Activated CD4-positive, alpha-beta T cell treated with anti-CD3 and anti-CD28 coated beads, Interleukin-2, amount 50 U/mL, for 48 hours (primary cell): Measurements from ENCODE around the gene PRKCZ.

Experiments used
- DNase-seq, 2 experiments: peaks; one replicate each; pipeline ENCODE4 v3.0.0-alpha.2; 2020

PRKCZ gene

DNA sequence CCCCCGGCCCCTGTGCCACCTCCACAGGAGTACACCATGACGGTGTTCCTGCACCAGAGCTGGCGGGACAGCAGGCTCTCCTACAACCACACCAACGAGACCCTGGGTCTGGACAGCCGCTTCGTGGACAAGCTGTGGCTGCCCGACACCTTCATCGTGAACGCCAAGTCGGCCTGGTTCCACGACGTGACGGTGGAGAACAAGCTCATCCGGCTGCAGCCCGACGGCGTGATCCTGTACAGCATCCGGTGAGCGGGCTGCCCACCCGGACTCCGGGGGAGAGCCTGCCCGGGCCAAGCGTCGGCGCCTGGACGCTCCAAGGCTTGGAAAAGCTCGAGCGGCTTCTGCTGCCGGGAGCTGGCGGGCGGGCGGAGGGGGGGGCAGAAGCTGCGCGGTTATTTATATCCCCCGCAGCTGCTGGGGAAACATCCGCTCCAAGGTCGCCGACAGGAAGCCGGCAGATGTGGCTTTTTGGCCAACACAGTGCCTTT is 24.7 kb upstream of the PRKCZ start:
- DNase-seq: no peak

DNA sequence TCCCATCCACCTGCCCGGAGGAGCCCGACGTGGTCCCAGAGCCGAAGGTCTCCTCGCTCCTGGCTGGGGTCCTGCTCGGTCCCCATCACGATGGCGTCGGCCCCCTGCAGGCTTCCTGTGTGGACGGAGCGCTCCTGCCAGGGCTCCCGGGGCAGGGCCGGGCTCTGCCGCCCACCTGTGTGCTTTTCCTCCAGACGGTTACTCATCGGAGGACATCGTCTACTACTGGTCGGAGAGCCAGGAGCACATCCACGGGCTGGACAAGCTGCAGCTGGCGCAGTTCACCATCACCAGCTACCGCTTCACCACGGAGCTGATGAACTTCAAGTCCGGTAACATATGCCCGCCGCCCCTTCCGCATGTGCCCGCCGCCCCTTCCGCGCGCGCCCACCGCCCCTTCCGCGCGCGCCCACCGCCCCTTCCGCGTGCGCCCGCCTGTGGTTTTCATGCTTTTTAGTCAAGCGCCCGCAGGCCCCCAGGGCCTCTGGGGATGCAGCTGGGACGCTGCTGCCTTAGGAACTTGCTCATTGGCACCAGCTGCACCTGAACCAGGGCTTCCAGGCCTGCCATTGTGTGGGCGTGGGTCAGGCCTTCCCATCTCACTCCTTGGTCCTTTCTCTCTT is 22.1 kb upstream of the PRKCZ start:
- no peak for DNase-seq

DNA sequence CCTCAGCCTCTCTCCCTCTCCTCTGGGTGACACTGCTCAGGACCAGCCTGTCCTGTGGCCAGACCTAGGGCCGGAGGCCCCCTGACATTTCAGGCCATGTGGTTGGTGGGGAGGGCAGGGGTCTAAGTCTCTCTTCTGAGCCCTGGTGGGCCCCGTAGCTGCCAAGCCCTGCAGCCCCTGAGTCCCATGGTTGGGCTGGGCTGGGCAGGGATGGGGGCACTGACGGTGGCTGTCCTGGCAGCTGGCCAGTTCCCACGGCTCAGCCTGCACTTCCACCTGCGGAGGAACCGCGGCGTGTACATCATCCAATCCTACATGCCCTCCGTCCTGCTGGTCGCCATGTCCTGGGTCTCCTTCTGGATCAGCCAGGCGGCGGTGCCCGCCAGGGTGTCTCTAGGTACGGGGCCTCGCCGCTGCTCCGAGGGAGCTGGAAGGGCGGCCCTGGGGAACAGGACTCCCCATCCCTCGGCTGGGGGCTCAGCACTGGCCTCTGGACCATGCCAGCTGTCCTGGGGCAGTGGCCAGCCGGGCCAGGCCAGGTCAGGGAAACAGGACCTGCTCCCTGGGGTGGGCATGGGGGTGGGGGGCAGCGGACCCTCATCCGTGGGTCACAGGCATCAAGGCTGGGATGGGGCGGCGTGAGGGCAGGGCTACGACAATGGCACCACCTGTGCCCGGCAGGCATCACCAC is 21.2 kb upstream of the PRKCZ start:
- DNase-seq: no peak

DNA sequence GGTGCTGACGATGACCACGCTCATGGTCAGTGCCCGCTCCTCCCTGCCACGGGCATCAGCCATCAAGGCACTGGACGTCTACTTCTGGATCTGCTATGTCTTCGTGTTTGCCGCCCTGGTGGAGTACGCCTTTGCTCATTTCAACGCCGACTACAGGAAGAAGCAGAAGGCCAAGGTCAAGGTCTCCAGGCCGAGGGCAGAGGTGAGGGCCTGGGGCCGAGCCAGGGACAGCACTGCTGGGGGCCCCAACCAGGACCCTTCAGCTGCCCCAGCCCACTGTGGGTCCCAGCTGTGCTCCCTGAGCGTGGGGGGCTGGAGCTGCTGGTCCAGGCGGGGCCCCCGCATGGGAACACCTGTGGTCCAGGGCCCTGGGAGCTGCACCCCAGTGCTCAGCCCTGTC is 20.6 kb upstream of the PRKCZ start:
- DNase-seq: no peak

DNA sequence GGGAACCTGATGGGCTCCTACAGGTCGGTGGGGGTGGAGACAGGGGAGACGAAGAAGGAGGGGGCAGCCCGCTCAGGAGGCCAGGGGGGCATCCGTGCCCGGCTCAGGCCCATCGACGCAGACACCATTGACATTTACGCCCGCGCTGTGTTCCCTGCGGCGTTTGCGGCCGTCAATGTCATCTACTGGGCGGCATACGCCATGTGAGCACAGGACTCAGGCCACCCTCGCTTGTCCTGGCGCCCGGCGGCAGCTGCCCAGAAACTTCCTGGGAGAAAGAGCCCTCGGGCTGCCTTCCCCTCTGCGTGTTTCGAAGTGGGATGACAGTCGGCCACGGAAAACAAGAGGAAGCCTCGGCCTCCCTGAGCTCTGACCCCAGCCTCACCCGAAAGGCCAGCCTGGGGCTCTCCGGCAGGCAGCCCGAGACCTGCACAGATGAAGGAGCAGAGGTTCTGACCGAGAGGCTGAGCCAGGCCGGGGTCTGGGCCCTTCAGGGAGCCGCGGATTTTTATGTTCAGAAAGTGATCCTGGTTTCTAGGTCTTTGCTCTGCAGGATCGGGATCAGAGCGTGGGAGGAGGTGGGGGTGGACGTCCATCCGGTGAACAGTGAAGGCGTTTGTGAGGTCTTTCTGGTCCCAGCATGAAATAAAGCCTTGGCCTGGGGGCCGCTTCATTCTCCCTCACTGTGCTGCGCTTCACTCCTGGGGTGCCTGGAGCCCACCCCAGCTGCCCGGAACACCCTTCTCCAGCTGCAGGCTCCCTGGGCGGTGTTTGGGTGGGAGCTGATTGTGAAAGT is 19.9 kb upstream of the PRKCZ start:
- DNase-seq: no peak

DNA sequence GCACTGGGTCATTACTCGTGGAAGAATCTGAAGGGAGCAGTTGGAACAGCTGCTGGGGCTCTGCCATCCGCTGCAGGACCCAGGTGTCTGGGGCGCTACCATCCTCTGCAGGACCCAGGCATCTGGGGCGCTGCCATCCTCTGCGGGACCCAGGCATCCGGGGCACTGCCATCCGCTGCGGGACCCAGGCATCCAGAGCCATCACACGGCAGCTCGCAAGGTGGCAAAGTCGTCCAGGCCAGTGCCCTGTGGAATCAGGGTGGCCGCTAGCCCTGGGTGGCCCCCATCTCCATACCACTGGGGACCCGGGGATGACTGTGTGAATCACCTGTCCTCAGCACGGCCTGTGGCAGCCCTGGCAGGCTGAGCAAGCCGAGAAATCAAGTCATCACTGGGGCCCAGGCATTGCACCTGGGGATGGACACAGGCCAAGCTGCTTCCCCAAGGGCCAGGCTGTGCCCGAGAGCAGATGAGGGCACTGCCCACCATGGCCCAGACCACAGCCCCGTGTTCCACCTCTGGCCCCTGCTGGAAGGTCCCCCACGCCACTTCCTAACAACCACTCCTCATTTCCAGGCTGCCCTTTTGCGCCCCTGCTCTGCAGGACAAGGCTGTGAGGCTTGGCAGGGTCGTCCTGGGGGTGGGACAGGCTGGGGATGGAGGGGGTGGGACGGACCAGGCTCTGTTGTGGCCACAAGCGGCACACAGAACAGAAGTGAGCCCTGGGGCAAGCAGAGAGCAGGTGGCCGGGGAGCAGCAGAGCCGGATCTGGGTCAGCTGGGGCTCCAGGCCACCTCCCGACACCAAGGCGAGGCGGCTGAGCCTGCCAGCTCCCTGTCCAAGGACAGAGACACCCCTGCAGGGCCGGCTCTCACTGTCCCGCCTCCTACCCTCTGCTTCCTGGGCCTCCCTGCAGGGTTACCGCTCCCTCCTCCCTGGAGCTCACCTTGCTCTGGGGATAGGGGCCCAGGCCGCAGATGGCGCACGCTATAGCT is 18.4 kb upstream of the PRKCZ start:
- no peak for DNase-seq

DNA sequence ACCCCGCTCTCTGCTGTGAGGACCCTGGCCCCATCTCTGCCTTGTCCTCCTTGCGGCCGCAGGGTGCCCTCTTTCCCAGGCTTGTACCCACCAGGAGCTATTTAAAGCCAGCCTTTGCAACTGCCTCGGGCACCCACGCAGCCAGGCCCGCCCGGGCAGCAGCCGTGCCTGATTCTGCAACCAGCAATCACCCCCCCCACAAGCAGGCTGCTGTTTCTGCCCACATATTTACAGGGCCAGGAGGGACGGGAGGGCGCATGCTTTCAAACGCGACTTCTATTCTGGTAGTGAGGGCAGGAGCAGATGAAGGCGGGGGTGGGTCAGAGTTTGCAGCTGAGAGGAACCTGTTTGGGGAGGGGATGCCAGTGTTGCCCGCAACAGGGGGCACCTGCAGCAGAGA is 17.5 kb upstream of the PRKCZ start:
- no peak for DNase-seq

DNA sequence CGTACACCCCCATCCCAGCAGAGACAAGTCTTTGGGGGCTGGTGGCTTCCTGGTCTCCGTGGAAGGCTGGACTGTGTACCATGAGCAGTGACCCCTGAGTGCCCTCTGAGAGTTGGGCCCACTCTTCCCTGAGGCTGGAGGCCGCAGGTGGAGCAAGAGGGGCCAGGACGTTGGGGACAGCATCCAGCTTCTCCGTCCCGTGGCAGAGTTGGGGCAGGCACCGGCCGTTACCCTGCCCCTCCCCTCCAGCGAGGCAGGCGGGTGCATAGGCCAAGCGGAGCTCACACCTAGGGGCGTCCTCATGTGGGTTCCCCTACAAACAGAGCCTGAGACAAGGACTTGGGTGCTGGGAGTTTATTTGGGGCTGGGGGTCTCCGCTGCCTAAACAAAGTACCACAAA is 17.0 kb upstream of the PRKCZ start:
- DNase-seq: no peak

DNA sequence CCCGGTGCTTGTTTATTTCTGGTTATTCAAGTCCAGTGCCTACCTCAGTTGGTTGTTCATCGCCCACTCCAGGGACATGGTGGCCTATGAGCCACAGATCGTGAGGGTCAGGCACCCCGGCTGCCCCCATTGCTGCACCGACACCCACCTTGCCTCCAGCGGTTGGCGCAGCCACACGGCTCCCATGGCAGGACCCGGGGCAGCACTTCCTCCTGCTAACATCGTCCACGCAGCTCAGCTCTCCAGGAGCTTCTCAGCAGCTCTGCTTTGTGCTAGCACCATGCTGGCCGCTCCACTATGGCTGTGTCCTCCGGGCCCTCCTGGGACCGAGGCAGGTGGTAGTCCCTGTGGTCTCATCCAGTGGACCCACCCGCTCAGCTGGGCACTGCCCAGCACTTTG is 13.9 kb upstream of the PRKCZ start:
- DNase-seq: no peak

DNA sequence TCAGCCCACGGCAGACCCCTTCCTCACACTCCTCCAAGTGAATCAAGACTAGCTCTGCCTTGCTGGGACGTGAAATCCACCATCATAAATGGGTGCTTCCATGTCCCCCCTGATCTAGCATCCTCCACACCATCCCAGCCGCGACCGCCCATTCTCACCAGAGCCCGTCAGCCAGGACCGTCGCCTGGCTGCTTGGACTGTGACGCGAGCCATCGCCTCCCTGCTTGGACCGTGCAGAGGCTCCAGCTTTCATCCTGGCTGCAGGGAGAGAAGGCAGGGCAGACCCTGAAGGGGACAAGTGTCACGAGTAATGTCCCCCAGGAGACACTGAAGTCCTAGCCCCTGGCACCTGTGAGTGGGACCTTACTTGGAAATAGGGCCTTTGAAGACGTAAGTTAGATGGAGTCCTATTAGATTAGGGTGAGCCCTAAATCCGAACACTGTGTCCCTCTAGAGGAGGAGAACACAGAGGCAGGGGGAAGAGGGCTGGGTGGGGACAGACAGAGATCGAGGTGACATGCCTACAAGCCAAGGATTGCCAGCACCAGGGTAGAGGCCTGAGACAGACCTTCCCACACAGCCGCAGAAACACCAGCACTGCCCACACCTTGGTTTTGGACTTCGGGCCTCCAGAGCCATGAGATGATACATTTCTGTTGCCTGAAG is 12.8 kb upstream of the PRKCZ start:
- no peak for DNase-seq

DNA sequence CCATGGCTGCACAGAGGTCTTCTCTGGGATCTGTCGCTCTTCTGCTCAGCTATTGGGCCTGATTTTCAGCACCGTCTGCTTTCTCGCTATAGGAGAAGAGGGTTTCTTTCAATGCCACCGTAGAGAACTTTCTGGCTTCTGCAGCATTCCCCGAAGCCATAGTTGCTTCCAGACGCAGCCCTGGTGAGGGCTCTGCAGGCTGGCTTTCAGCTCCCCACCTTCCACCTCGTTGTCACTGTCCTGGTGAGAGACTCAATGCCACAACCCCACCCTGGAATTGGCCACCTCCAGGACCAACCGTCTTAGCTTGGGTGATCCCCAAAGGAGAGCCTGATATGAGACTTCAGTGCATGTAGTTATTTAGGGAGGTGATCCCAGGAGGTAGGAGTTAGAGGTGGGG is 12.0 kb upstream of the PRKCZ start:
- no peak for DNase-seq

DNA sequence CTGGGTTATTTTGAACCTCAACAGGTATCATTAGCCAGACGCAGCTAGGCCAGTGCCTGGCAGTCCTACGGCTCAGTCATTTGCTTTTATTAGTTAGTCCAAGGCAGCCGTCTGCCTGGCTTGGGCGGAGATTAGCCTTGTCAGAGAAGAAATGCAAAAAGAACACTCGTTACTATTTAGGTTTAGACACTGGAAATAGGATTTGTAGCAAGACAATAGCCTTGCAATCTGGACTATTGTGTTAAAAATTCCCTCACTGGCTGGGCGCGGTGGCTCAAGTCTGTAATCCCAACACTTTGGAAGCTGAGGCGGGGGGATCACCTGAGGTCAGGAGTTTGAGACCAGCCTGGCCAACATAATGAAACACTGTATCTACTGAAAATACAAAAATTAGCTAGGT is 11.0 kb upstream of the PRKCZ start:
- DNase-seq: no peak

DNA sequence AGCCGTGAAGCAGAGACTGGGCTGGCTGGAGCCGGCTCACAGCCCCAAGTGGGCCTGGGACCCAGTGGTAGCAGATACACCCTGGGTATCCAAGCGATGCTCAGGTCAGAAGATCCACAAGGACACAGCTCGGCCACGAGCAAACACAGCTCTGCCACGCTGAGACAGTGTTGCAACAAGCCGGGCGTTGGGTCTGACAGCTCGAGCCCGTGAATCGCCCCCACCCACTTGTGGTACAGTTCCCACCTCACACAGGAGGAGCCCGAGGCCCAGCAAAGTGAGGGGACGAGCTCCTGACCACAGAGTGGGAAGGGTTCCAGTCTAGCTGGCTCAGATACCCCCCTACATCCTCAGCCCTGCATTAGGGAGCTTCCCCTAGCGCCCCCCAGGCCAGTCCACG is 8.9 kb upstream of the PRKCZ start:
- DNase-seq: no peak

DNA sequence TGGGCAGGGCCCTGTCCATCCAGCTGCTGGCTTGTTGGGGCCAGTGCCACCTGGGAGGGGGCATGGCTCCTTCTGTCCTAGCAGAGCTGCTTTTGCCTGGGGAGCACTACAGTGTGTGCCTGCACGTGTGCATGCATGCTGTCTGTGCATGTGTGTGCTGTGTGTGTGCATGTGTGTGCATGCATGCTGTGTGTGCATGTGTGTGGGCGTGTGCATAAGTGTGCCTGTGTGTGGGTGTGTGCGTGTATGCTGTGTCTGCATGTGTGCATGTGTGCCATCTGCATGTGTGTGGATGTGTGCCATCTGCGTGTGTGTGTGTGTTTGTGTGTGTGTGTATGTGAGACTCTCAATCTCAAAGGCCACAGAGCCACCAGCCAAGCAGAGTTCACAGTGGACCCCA is 8.3 kb upstream of the PRKCZ start:
- DNase-seq: no peak

DNA sequence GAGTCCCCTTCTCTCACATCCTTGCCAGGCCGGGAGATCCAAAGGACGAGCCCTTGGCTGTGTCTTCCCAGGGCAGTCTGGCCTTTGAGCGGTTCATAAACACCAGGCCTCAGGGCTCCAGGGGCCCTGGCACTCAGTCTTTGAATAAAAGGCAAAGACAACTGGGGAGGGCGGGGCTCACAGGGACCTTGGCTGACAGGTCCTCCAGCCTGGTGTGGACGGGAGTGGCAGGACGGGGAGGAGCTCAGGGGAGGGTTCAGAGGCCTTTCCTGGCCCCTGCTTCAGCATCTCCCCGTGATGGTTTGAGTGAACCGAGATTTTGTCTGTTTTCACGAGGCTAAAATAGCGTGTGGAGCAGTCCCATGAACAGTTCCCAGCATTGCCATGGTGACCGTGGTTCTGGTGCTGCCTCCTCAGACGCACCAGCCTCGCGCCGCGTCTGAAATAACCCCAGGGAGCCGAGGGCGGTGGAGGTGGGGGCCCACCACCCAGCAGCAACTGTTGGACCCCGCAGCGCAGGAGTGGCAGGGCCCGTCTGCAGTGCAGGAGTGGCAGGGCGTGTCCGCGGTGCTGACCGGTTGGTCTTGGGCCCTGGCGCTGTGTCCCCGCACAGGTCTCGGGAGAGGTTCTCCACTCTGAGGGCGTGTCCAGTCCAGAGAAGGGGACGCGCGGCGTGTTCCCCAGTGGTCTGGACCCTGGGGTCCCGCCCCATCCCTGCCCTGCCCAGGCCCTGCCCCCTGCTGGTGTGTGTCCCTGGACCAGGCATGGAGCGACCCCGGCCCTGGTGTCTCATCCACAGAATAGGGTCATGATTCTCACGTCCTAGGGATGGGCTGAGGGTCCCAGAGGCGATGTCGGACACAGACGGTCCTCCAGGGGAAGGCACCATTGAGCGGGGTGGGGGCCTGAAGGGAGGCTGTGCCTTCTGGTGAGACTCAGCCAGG is 7.1 kb upstream of the PRKCZ start:
- no peak for DNase-seq

DNA sequence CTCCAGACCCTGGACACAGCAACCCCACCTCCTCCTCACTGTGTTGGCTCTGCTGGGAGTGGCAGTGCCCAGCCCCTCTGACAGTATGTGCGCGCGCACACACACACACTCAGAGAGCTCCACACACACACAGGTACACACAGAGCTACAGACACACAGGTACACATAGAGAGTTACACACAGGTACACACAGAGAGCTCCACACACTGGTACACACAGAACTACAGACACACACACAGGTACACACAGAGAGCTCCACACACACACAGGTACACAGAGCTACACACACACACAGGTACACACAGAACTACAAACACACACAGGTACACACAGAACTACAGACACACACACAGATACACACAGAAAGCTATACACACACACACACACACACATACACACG is 6.3 kb upstream of the PRKCZ start:
- no peak for DNase-seq

DNA sequence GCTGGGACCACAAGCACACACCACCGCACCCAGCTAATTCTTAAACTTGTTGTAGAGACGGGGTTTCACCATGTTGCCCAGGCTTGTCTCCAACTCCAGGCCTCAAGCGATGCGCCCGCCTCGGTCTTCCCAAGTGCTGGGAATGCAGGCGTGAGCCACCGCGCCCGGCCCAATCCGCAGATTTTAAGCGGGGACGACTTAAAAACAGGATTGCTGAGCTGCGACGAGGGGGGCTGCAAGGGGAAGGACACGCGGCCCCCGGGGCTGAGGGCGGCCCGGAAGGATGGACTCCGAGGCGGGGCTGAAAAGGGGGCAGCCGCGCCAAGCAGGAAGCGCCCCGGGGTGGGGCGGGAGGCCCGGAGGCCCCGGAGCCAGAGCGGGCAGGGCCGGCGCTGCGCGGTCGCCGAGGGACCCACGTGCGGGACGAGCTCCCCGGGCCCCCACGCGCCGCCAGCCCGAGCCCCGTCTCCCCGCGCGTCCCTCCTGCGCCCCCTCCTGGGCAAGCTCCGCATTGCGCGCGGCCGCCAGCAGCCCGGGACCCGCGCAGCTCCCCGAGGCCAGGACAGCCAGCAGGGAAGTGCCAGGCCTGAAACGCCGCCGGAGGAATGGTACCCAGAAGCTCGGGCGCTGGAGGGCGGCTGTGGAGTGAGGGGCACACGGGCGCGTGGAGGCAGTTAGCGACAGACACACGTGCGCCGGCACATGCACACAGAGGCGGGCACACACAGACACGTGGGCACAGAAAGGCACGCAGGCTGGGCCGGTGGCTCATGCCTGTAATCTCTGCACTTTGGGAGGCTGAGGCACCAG is 5.5 kb upstream of the PRKCZ start:
- DNase-seq: peak; percentile 73 to 82

DNA sequence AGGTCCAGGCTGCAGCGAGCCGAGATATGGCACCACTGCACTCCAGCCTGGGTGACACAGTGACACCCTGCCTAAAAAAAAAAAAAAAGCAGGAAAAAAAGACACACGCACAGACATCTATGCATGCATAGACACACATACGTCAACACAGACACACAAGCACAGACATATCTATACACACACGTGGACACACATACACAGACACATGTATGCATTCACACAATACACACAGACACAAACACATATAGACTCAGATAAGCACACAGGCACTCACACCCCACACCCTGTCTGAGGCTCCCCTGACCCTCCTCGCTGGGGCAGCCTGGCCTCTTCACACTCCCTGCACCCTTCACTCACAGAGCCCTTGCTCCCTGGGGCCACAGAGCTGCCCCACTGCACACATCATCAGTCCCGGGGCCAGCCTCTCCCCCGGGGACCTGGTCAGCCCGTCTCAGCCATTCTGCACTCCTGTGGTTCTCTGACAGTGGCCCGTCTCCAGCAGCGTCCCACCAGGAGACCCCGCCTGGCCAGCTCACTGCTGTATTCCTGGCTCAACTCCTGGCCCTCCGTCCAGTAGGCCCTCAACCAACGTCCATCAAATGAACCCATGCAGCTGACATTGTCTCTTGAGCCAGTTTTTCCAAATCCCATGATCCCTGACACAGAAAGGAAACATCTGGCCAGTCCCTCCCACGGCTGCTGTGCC is 4.6 kb upstream of the PRKCZ start:
- DNase-seq: no peak

DNA sequence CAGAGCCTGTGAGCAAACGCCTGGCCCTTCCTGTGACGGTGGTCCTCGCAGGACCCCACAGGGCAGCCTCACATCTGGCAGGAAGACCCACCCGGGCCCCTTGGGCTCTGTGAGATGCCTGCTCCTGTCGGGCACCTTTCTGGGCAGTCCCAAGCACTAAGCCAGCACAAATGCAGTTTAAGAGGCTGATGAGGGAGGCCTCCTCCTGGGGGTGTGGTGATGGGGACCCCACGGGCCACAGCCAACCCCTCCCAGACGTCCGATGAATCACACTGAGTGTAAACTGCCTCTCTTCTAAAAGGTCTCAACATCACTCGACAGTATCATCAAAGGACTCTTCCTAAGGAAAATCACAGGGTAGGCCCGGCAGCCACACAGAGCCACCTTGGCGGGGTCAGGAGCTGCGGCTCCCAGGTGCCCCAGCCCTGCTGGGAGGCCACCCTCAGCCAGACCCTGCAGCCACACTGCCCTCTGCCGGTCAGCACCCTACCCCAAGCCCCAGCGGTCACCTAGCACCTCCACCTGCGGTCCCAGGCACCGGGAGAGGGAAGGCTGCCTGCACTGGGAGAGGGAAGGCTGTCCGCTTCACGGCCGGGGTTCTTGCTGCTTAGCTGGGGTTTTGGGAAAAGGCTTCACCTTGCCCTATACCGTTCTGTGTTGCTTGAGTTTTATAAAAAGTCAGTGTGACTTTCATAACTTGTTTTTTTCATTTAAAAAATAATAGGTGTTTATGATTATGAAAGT is 3.9 kb upstream of the PRKCZ start:
- peak; percentile 66 to 69 for DNase-seq
